Heart left ventricle (tissue), 13 donors: ENCODE measurements around the gene RBM20.

ENCODE experiments used
- CTCF ChIP-seq, 12 donors: fragments of 200-600 bp; sonication (generic) in 4 of 12; IDR thresholded peaks; one replicate each; pipeline versions ENCODE4 v1.5.0 to v1.8.0; 2018 to 2022; ENCODE audit warnings: antibody characterized with exemption in 12 of 12, mild to moderate bottlenecking in 5 of 12
- POLR2A ChIP-seq, 2 donors: fragments of 450-650 bp; IDR thresholded peaks; one replicate each; pipeline ENCODE4 v1.6.1; 2017; ENCODE audit warnings: antibody characterized with exemption in 2 of 2, mild to moderate bottlenecking in 2 of 2, moderate library complexity in 2 of 2
- donor health status: ischemic (EF 13 %, LVEDD 7.1; RV severe dilation, severe dysfunction).
- donor health status: DM: no; HTN: yes; CAD: no.
- donor health status: DM: no; HTN: no; CAD: no.
- donor health status: ischemic (EF 25% LVEDD 6.9; RV normal size, moderate dysfunction).
- donor health status: ischemic (EF 25% LVEDD 5.7; RV mildly dilated, moderate dysfunction).
- donor health status: ischemic (EF 35%, LVEDD 5.7; RV mildly dilated, moderate dysfunction).
- donor health status: nonischemic (EF 11% LVEDD 7.7; RV severe dilation, severe dysfunction).
- donor health status: DM: yes; HTN: yes; CAD: no.
- donor health status: PGD.
- donor health status: ischemic (EF 29% LVEDD 5.4; RV normal size, mild dysfunction).
- donor health status: nonischemic (EF 23%, LVEDD 6.1; RV moderate dilation, normal function).

GRCh38 chr10:110845192-110845755, 201.1 kb downstream of the RBM20 start:
- no peak for TF ChIP-seq POLR2A (IDR thresholded peaks at IDR 0.05)
- TF ChIP-seq CTCF (IDR thresholded peaks at IDR 0.05) = no peak
